ENCODE measurements around the gene CHADL.
A peak's percentile ranks its signal among the peaks of the same experiment; 100 is the strongest.

DNA sequence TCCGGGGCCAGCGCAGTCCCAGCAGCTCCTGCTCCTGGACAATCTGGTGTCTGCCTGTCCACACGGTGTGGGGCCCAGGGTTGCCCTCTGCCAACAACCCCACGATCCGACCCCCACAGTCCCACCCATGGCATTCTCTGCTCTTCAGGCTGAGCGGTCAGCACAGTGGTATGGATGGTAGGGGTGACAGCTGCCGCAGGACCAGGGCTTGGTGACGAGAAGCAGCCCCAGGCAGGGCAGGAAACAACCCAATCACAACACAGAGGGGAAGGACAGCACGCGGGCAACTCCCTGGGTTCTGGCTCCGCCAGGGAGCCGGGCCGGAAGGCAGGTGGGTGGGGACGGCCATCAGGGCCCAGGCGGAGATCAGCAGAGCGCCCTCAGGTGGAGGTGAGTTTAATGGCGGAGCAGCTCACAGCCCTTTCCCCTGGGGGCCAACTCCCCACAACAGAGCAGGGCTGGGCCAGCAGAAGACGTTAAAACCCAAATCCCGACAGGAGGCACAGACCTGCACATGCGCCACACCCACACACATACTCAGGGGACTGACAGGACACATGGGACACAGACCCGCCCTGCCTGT lies 5.3 kb upstream of the CHADL start:
- TF ChIP-seq CTCF (conservative IDR thresholded peaks at IDR 0.05; ENCODE audit: low read length) (peak; percentile 27; the same call in 1 of the 2 replicates), EZH2phosphoT487 (IDR thresholded peaks at IDR 0.05; ENCODE audit: borderline replicate concordance) (no peak)
